H1 (cell line): ENCODE measurements around the gene TIMM22. TPM values are rescaled to one million over a fixed set of nuclear protein-coding genes. Genes with fewer than 3 reads are reported as not detected.

Source experiments
- CTCF ChIA-PET: fragments of 300-600 bp; sonication (Branson Sonifier 250); formaldehyde crosslinking; loops from one replicate; lab custom pipeline; 2021; ENCODE audit not compliant: partially characterized antibody; lab: Charles Lee
- POLR2A ChIA-PET: fragments of 300-600 bp; sonication (Branson Sonifier 250); formaldehyde crosslinking; loops from one replicate; lab custom pipeline; 2021; ENCODE audit warnings: inconsistent platforms; ENCODE audit not compliant: partially characterized antibody; lab: Charles Lee
- DNase-seq, 2 experiments: peaks; one replicate each; pipeline versions ENCODE4 v3.0.0 to v3.0.0-alpha.2; 2010 to 2022; ENCODE audit warnings: low spot score in 2 of 2, low read depth in 1 of 2, mixed read lengths in 1 of 2
- FAIRE-seq: peaks from 2 replicates; lab custom pipeline; 2011; peaks lifted over from hg19 to GRCh38; lab: Jason Lieb, UNC
- H2AFZ ChIP-seq: 2 replicates; pipeline ENCODE4 v1.8.1; 2012; ENCODE audit warnings: low read length, inconsistent platforms
- H2AK5ac ChIP-seq: 2 replicates; pipeline ENCODE4 v1.6.1; 2013; ENCODE audit warnings: low read depth, low read length
- H2BK120ac ChIP-seq: replicated peaks from 2 replicates; pipeline ENCODE3; 2013; ENCODE audit warnings: low read depth, low read length, inconsistent platforms
- H2BK12ac ChIP-seq: 2 replicates; pipeline ENCODE4 v1.6.1; 2013; ENCODE audit warnings: low read depth, low read length
- H2BK15ac ChIP-seq: 2 replicates; pipeline ENCODE4 v1.6.1; 2013; ENCODE audit warnings: low read length
- H2BK20ac ChIP-seq: 2 replicates; pipeline ENCODE4 v1.6.1; 2013; ENCODE audit warnings: low read length
- H2BK5ac ChIP-seq: 2 replicates; pipeline ENCODE4 v1.6.1; 2013; ENCODE audit warnings: low read depth, low read length
- H3K14ac ChIP-seq: 2 replicates; pipeline ENCODE4 v1.6.1; 2013; ENCODE audit warnings: inconsistent platforms; ENCODE audit not compliant: insufficient read length
- H3K18ac ChIP-seq: 2 replicates; pipeline ENCODE4 v1.6.1; 2013; ENCODE audit warnings: low read length; ENCODE audit errors: extremely low read depth
- H3K23ac ChIP-seq: 2 replicates; pipeline ENCODE4 v1.6.1; 2013; ENCODE audit warnings: inconsistent platforms; ENCODE audit not compliant: insufficient read length
- H3K23me2 ChIP-seq: 2 replicates; pipeline ENCODE4 v1.6.1; 2013; ENCODE audit warnings: low read depth, low read length
- H3K27ac ChIP-seq: 2 replicates; pipeline ENCODE4 v1.6.1; 2011; ENCODE audit warnings: low read depth, low read length, inconsistent platforms
- H3K27me3 ChIP-seq, 4 experiments: replicated peaks in 1 of 4; 1 replicate in 1 of 4; 2 replicates in 3 of 4; pipeline versions ENCODE4 v1.6.1 to v1.8.1; 2011 to 2013; ENCODE audit warnings: low read length in 3 of 4, mild to moderate bottlenecking in 3 of 4, inconsistent platforms in 2 of 4, mixed read lengths in 2 of 4, moderate library complexity in 1 of 4; ENCODE audit not compliant: control insufficient read depth in 3 of 4, insufficient read depth in 3 of 4; ENCODE audit errors: extremely low read depth in 1 of 4
- H3K36me3 ChIP-seq, 4 experiments: 2 replicates each; pipeline versions ENCODE4 v1.6.1 to v1.8.1; 2011 to 2013; ENCODE audit warnings: mild to moderate bottlenecking in 4 of 4, low read length in 3 of 4, moderate library complexity in 2 of 4, control low read depth in 1 of 4, inconsistent platforms in 1 of 4; ENCODE audit not compliant: insufficient read depth in 4 of 4, control insufficient read depth in 2 of 4
- H3K4ac ChIP-seq: replicated peaks from 2 replicates; pipeline ENCODE3; 2013; ENCODE audit warnings: low read length, low read depth, mixed read lengths, inconsistent platforms; ENCODE audit not compliant: insufficient read length
- H3K4me1 ChIP-seq, 4 experiments: replicated peaks in 1 of 4; 1 replicate in 1 of 4; 2 replicates in 3 of 4; pipeline versions ENCODE4 v1.6.1 to v1.8.1; 2011 to 2013; ENCODE audit warnings: low read length in 3 of 4, inconsistent platforms in 2 of 4, mixed read lengths in 1 of 4; ENCODE audit not compliant: insufficient read depth in 4 of 4, control insufficient read depth in 3 of 4
- H3K4me2 ChIP-seq, 2 experiments: 2 replicates each; pipeline versions ENCODE4 v1.6.1 to v1.8.1; 2011 to 2013; ENCODE audit warnings: low read depth in 2 of 2, low read length in 2 of 2, control low read depth in 1 of 2, inconsistent platforms in 1 of 2, mild to moderate bottlenecking in 1 of 2; ENCODE audit not compliant: insufficient read depth in 1 of 2
- H3K4me3 ChIP-seq, 4 experiments: fragments of 200-600, 300-600 bp in 1 of 4; sonication (generic), shearing (Covaris generic), sonication (Bioruptor Twin) in 1 of 4; 2 replicates each; pipeline versions ENCODE4 v1.5.1 to v1.8.1; 2011 to 2016; ENCODE audit warnings: low read length in 4 of 4, low read depth in 3 of 4, control low read depth in 2 of 4, inconsistent platforms in 2 of 4, mild to moderate bottlenecking in 2 of 4, mixed read lengths in 1 of 4, moderate library complexity in 1 of 4; ENCODE audit not compliant: insufficient read depth in 2 of 4; ENCODE audit errors: extremely low read depth in 1 of 4
- H3K56ac ChIP-seq: replicated peaks from 2 replicates; pipeline ENCODE3; 2013; ENCODE audit warnings: low read depth, mild to moderate bottlenecking, mixed read lengths, low read length, inconsistent platforms; ENCODE audit not compliant: insufficient read length
- H3K79me1 ChIP-seq: 2 replicates; pipeline ENCODE4 v1.6.1; 2013; ENCODE audit warnings: low read depth, low read length, control low read depth
- H3K79me2 ChIP-seq, 2 experiments: 2 replicates each; pipeline versions ENCODE4 v1.6.1 to v1.8.1; 2012 to 2013; ENCODE audit warnings: low read length in 2 of 2, mild to moderate bottlenecking in 2 of 2, inconsistent platforms in 1 of 2; ENCODE audit not compliant: insufficient read depth in 2 of 2, control insufficient read depth in 1 of 2
- H3K9ac ChIP-seq, 4 experiments: replicated peaks in 1 of 4; 1 replicate in 1 of 4; 2 replicates in 3 of 4; pipeline versions ENCODE4 v1.6.1 to v1.8.1; 2011 to 2013; ENCODE audit warnings: low read depth in 3 of 4, low read length in 3 of 4, control low read depth in 2 of 4, mild to moderate bottlenecking in 2 of 4, moderate library complexity in 2 of 4, inconsistent platforms in 1 of 4; ENCODE audit errors: extremely low read depth in 1 of 4
- H3K9me3 ChIP-seq, 2 experiments: 2 replicates each; pipeline versions ENCODE4 v1.6.1 to v1.8.1; 2012 to 2013; ENCODE audit warnings: mild to moderate bottlenecking in 2 of 2, moderate library complexity in 2 of 2, control low read depth in 1 of 2, inconsistent platforms in 1 of 2, low read depth in 1 of 2, low read length in 1 of 2, mixed read lengths in 1 of 2; ENCODE audit not compliant: insufficient read depth in 2 of 2
- H4K20me1 ChIP-seq, 2 experiments: replicated peaks in 1 of 2; 2 replicates each; pipeline versions ENCODE3 to v1.8.1; 2011 to 2013; ENCODE audit warnings: inconsistent platforms in 2 of 2, low read length in 2 of 2, mild to moderate bottlenecking in 1 of 2; ENCODE audit not compliant: insufficient read depth in 2 of 2, control insufficient read depth in 1 of 2
- H4K5ac ChIP-seq: 2 replicates; pipeline ENCODE4 v1.6.1; 2013; ENCODE audit warnings: low read length, low read depth, mixed read lengths, inconsistent platforms; ENCODE audit not compliant: insufficient read length
- H4K8ac ChIP-seq: 2 replicates; pipeline ENCODE4 v1.8.0; 2013; ENCODE audit warnings: mild to moderate bottlenecking, moderate library complexity, low read length, inconsistent platforms; ENCODE audit not compliant: insufficient read depth; ENCODE audit errors: extremely low read depth
- H4K91ac ChIP-seq: replicated peaks from 2 replicates; pipeline ENCODE3; 2013; ENCODE audit warnings: low read length, mixed read lengths, inconsistent platforms; ENCODE audit not compliant: insufficient read length
- BCL11A ChIP-seq, 2 experiments: IDR thresholded peaks; one replicate each; pipeline ENCODE4 v1.6.1; 2011; ENCODE audit warnings: low read depth in 2 of 2, low read length in 2 of 2, mild to moderate bottlenecking in 2 of 2
- CTCF ChIP-seq, 3 experiments: IDR thresholded peaks; 1 replicate in 2 of 3; 2 replicates in 1 of 3; pipeline versions ENCODE4 v1.5.1 to v1.6.1; 2011; ENCODE audit warnings: low read length in 3 of 3, mild to moderate bottlenecking in 3 of 3, inconsistent platforms in 2 of 3, low read depth in 1 of 3, moderate library complexity in 1 of 3; ENCODE audit not compliant: insufficient read depth in 1 of 3; ENCODE audit errors: control extremely low read depth in 1 of 3
- HDAC6 ChIP-seq: IDR thresholded peaks from one replicate; pipeline ENCODE4 v1.7.1; 2012; ENCODE audit warnings: low read depth, mild to moderate bottlenecking, inconsistent platforms, low read length, moderate library complexity
- MAX ChIP-seq: IDR thresholded peaks from 2 replicates; pipeline ENCODE4 v1.6.1; 2012; ENCODE audit warnings: inconsistent platforms
- POLR2AphosphoS5 ChIP-seq: IDR thresholded peaks from 2 replicates; pipeline ENCODE4 v1.6.1; 2011; ENCODE audit warnings: low read depth, low read length
- POU5F1 ChIP-seq: IDR thresholded peaks from 2 replicates; pipeline ENCODE4 v1.6.1; 2011; ENCODE audit warnings: low read depth, mild to moderate bottlenecking, low read length, moderate library complexity
- RBBP5 ChIP-seq: IDR thresholded peaks from 2 replicates; pipeline ENCODE4 v1.7.1; 2012; ENCODE audit warnings: low read depth, mild to moderate bottlenecking, inconsistent platforms, low read length, moderate library complexity, borderline replicate concordance
- SIX5 ChIP-seq: IDR thresholded peaks from 2 replicates; pipeline ENCODE4 v1.6.1; 2011; ENCODE audit warnings: mild to moderate bottlenecking, low read depth, low read length
- TAF1 ChIP-seq: IDR thresholded peaks from 2 replicates; pipeline ENCODE4 v1.6.1; 2011; ENCODE audit warnings: mild to moderate bottlenecking, low read depth, low read length
- TAF7 ChIP-seq: optimal IDR thresholded peaks from 2 replicates; pipeline ENCODE3; 2011; ENCODE audit warnings: low read depth, mild to moderate bottlenecking, inconsistent platforms, low read length, moderate library complexity, borderline replicate concordance
- TBP ChIP-seq: IDR thresholded peaks from 2 replicates; pipeline ENCODE4 v1.6.1; 2011; ENCODE audit warnings: low read depth, low read length, improper control_type of control experiment
- WGBS, 2 experiments: shearing (Covaris generic) in 1 of 2; methylation state at CpG; one replicate each; pipeline versions ENCODE4 v1.1.6 to v1.1.7; 2013 to 2015; ENCODE audit warnings: low lambda C conversion rate in 2 of 2, mixed read lengths in 2 of 2, inconsistent platforms in 1 of 2, low coverage in 1 of 2, missing lambda C conversion rate in 1 of 2; ENCODE audit not compliant: insufficient replicate concordance in 2 of 2, insufficient coverage in 1 of 2, insufficient read length in 1 of 2; ENCODE audit errors: extremely low coverage in 1 of 2, missing lambda C conversion rate in 1 of 2; 5-methylcytosine and 5-hydroxymethylcytosine counted together
- polyA plus RNA-seq, 7 experiments: library from polyadenylated mRNA; depleted of rRNA in 3 of 7; stranded (reverse) in 5 of 7; unstranded in 2 of 7; fragments of >200 nt in 5 of 7; fragments of 200-250 nt in 2 of 7; gene quantifications; 1 replicate in 5 of 7; 2 replicates in 1 of 7; 4 replicates in 1 of 7; pipeline versions ENCODE4 v1.2.1 to v1.2.3, GENCODE V29; 2011 to 2013; ENCODE audit warnings: missing spikeins in 2 of 7, mixed read lengths in 2 of 7
- total RNA-seq: library from RNA; stranded (reverse); fragmentation: NEBNext Ultra II Directional; extraction: Animal tissue kit (Norgen Biotek cat#: 25700); gene quantifications from 2 replicates; pipeline ENCODE4 v1.2.1, GENCODE V29; 2021

TIMM22 gene
- total and polyA plus RNA-seq, 2 of the 8 experiments (the other 6 are each of a cell fraction or from before 2014, with no cell fraction given): 13.8 to 17.4 TPM

GRCh38 chr17:1011138-1011537 lies 14.2 kb downstream of the TIMM22 start:
- H4K8ac ChIP-seq: no peak overlapping the region
- POLR2A ChIA-PET: interaction anchor here (1.0 kb wide), 1 partner anchor 33 kb away, joined by 3 read pairs; no protein-coding TSS in a partner anchor
- H4K5ac ChIP-seq: no peak overlapping the region
- H3K36me3 ChIP-seq: peaks cover 0 to 8% (median 0%) of the 10 kb centered on the region in 4 experiments; a peak in 2 of 8 replicates
- no peak overlapping the region for H3K4ac ChIP-seq
- no peak overlapping the region for H2BK5ac ChIP-seq
- CTCF ChIA-PET: interaction anchor here (1.2 to 1.6 kb wide), 4 partner anchors 12 to 45 kb away, joined by 3 to 7 read pairs (median 5); no protein-coding TSS in a partner anchor
- H3K4me2 ChIP-seq: no peak overlapping the region
- no peak overlapping the region for H2AK5ac ChIP-seq
- no peak overlapping the region for H2BK20ac ChIP-seq
- H3K14ac ChIP-seq: no peak overlapping the region
- no peak overlapping the region for H3K23ac ChIP-seq
- H3K4me1 ChIP-seq: no peaks in the 10 kb centered on the region; a peak in 2 of 7 replicates
- no peak overlapping the region for H4K91ac ChIP-seq
- H4K20me1 ChIP-seq: peaks cover 0 to 3% of the 10 kb centered on the region in 2 experiments
- no peak for FAIRE-seq
- no peak overlapping the region for H2BK12ac ChIP-seq
- H2AFZ ChIP-seq: no peak overlapping the region
- H3K27me3 ChIP-seq: no peaks in the 10 kb centered on the region
- no peak for DNase-seq
- H3K56ac ChIP-seq: no peak overlapping the region
- H3K4me3 ChIP-seq: no peak overlapping the region
- H2BK120ac ChIP-seq: no peak overlapping the region
- no peak overlapping the region for H3K27ac ChIP-seq
- no peak overlapping the region for H2BK15ac ChIP-seq
- no peaks in the 10 kb centered on the region for H3K23me2 ChIP-seq
- no peaks in the 10 kb centered on the region for H3K79me2 ChIP-seq
- H3K9ac ChIP-seq: no peak overlapping the region
- no peak overlapping the region for H3K18ac ChIP-seq
- H3K9me3 ChIP-seq: no peaks in the 10 kb centered on the region
- WGBS, 2 experiments: 88% methylated on average over 10 of the region's 10 CpGs; no CpG with 5 or more reads in 1 of the 2 experiments
- H3K79me1 ChIP-seq: no peaks in the 10 kb centered on the region
- TF ChIP-seq TBP (no peak), POU5F1 (no peak), TAF1 (no peak), SIX5 (no peak), RBBP5 (no peak), MAX (no peak), CTCF (IDR thresholded peaks at IDR 0.05; ENCODE audit: control extremely low read depth in 1 of 3, insufficient read depth in 1 of 3, low read depth in 1 of 3, low read length in 3 of 3) (no peak), TAF7 (no peak), BCL11A (IDR thresholded peaks at IDR 0.05; ENCODE audit: low read depth in 2 of 2, low read length in 2 of 2) (no peak), POLR2AphosphoS5 (no peak), HDAC6 (no peak)
